Measurements from ENCODE around the gene ATG7.

ATG7 gene

GRCh38 chr3:11555881-11556633 is 283.9 kb downstream of the ATG7 start:
- H3K9me3 ChIP-seq (ENCODE audit: insufficient read depth, low read depth, low read length): no peaks in the 10 kb centered on the region
- peaks cover 23% of the 10 kb centered on the region for H3K36me3 ChIP-seq (ENCODE audit: insufficient read depth, low read depth, low read length)
- no peak overlapping the region for H3K4me3 ChIP-seq (ENCODE audit: low read length)
- H3K27me3 ChIP-seq (ENCODE audit: insufficient read depth, low read length): no peaks in the 10 kb centered on the region
- H3K9ac ChIP-seq (ENCODE audit: low read depth, low read length): no peak overlapping the region
- H3K4me1 ChIP-seq (ENCODE audit: insufficient read depth, low read length): no peaks in the 10 kb centered on the region
- H3K27ac ChIP-seq (ENCODE audit: low read length): no peak overlapping the region

- Histone ChIP-seq H3K9ac (ENCODE audit: low read depth, low read length) (no peak overlapping the region), H3K9me3 (ENCODE audit: insufficient read depth, low read depth, low read length) (no peaks in the 10 kb centered on the region), H3K27ac (ENCODE audit: low read length) (no peak overlapping the region), H3K27me3 (ENCODE audit: insufficient read depth, low read length) (no peaks in the 10 kb centered on the region), H3K4me3 (ENCODE audit: low read length) (no peak overlapping the region), H3K4me1 (ENCODE audit: insufficient read depth, low read length) (no peaks in the 10 kb centered on the region), H3K36me3 (ENCODE audit: insufficient read depth, low read depth, low read length) (peaks cover 23% of the 10 kb centered on the region)
These were observed 284.9 kb downstream of the ATG7 start for GRCh38 chr3:11556851-11557644.

GRCh38 chr3:11558002-11558401 is 285.8 kb downstream of the ATG7 start:
- Histone ChIP-seq H3K27ac (ENCODE audit: low read length) (no peak overlapping the region), H3K36me3 (ENCODE audit: insufficient read depth, low read depth, low read length) (peaks cover 32% of the 10 kb centered on the region), H3K4me1 (ENCODE audit: insufficient read depth, low read length) (no peaks in the 10 kb centered on the region), H3K27me3 (ENCODE audit: insufficient read depth, low read length) (no peaks in the 10 kb centered on the region), H3K4me3 (ENCODE audit: low read length) (no peak overlapping the region), H3K9me3 (ENCODE audit: insufficient read depth, low read depth, low read length) (no peaks in the 10 kb centered on the region), H3K9ac (ENCODE audit: low read depth, low read length) (no peak overlapping the region)

GRCh38 chr3:11558411-11558903 is 286.3 kb downstream of the ATG7 start:
- no peak overlapping the region for H3K4me3 ChIP-seq (ENCODE audit: low read length)
- H3K4me1 ChIP-seq (ENCODE audit: insufficient read depth, low read length): no peaks in the 10 kb centered on the region
- no peak overlapping the region for H3K27ac ChIP-seq (ENCODE audit: low read length)
- H3K9me3 ChIP-seq (ENCODE audit: insufficient read depth, low read depth, low read length): no peaks in the 10 kb centered on the region
- H3K9ac ChIP-seq (ENCODE audit: low read depth, low read length): no peak overlapping the region
- H3K36me3 ChIP-seq (ENCODE audit: insufficient read depth, low read depth, low read length): peaks cover 36% of the 10 kb centered on the region
- no peaks in the 10 kb centered on the region for H3K27me3 ChIP-seq (ENCODE audit: insufficient read depth, low read length)

GRCh38 chr3:11558918-11559815 is 287.0 kb downstream of the ATG7 start:
- Histone ChIP-seq H3K36me3 (ENCODE audit: insufficient read depth, low read depth, low read length) (peaks cover 43% of the 10 kb centered on the region), H3K27me3 (ENCODE audit: insufficient read depth, low read length) (no peaks in the 10 kb centered on the region), H3K9ac (ENCODE audit: low read depth, low read length) (no peak overlapping the region), H3K9me3 (ENCODE audit: insufficient read depth, low read depth, low read length) (no peaks in the 10 kb centered on the region), H3K4me3 (ENCODE audit: low read length) (no peak overlapping the region), H3K4me1 (ENCODE audit: insufficient read depth, low read length) (no peaks in the 10 kb centered on the region), H3K27ac (ENCODE audit: low read length) (no peak overlapping the region)

- Histone ChIP-seq H3K36me3 (ENCODE audit: insufficient read depth, low read depth, low read length) (peaks cover 45% of the 10 kb centered on the region), H3K4me3 (ENCODE audit: low read length) (no peak overlapping the region), H3K27me3 (ENCODE audit: insufficient read depth, low read length) (no peaks in the 10 kb centered on the region), H3K9ac (ENCODE audit: low read depth, low read length) (no peak overlapping the region), H3K9me3 (ENCODE audit: insufficient read depth, low read depth, low read length) (no peaks in the 10 kb centered on the region), H3K4me1 (ENCODE audit: insufficient read depth, low read length) (no peaks in the 10 kb centered on the region), H3K27ac (ENCODE audit: low read length) (no peak overlapping the region)
These were observed 287.8 kb downstream of the ATG7 start for GRCh38 chr3:11559816-11560633.

- Histone ChIP-seq H3K4me3 (ENCODE audit: low read length) (no peak overlapping the region), H3K9me3 (ENCODE audit: insufficient read depth, low read depth, low read length) (no peaks in the 10 kb centered on the region), H3K36me3 (ENCODE audit: insufficient read depth, low read depth, low read length) (peaks cover 42% of the 10 kb centered on the region), H3K27ac (ENCODE audit: low read length) (no peak overlapping the region), H3K4me1 (ENCODE audit: insufficient read depth, low read length) (no peaks in the 10 kb centered on the region), H3K9ac (ENCODE audit: low read depth, low read length) (no peak overlapping the region), H3K27me3 (ENCODE audit: insufficient read depth, low read length) (no peaks in the 10 kb centered on the region)
These were observed 288.5 kb downstream of the ATG7 start for GRCh38 chr3:11560746-11561145.

- H3K4me1 ChIP-seq (ENCODE audit: insufficient read depth, low read length): no peaks in the 10 kb centered on the region
- no peak overlapping the region for H3K9ac ChIP-seq (ENCODE audit: low read depth, low read length)
- no peak overlapping the region for H3K4me3 ChIP-seq (ENCODE audit: low read length)
- H3K36me3 ChIP-seq (ENCODE audit: insufficient read depth, low read depth, low read length): peaks cover 44% of the 10 kb centered on the region
- H3K27ac ChIP-seq (ENCODE audit: low read length): no peak overlapping the region
- no peaks in the 10 kb centered on the region for H3K9me3 ChIP-seq (ENCODE audit: insufficient read depth, low read depth, low read length)
- no peaks in the 10 kb centered on the region for H3K27me3 ChIP-seq (ENCODE audit: insufficient read depth, low read length)
These were observed 290.2 kb downstream of the ATG7 start for GRCh38 chr3:11562277-11562881.

GRCh38 chr3:11563159-11563864 is 291.1 kb downstream of the ATG7 start:
- no peaks in the 10 kb centered on the region for H3K27me3 ChIP-seq (ENCODE audit: insufficient read depth, low read length)
- no peak overlapping the region for H3K4me3 ChIP-seq (ENCODE audit: low read length)
- no peaks in the 10 kb centered on the region for H3K9me3 ChIP-seq (ENCODE audit: insufficient read depth, low read depth, low read length)
- H3K4me1 ChIP-seq (ENCODE audit: insufficient read depth, low read length): no peaks in the 10 kb centered on the region
- no peak overlapping the region for H3K27ac ChIP-seq (ENCODE audit: low read length)
- H3K36me3 ChIP-seq (ENCODE audit: insufficient read depth, low read depth, low read length): peaks cover 41% of the 10 kb centered on the region
- H3K9ac ChIP-seq (ENCODE audit: low read depth, low read length): no peak overlapping the region

GRCh38 chr3:11563865-11564185 is 291.6 kb downstream of the ATG7 start:
- no peaks in the 10 kb centered on the region for H3K9me3 ChIP-seq (ENCODE audit: insufficient read depth, low read depth, low read length)
- no peak overlapping the region for H3K4me3 ChIP-seq (ENCODE audit: low read length)
- no peak overlapping the region for H3K9ac ChIP-seq (ENCODE audit: low read depth, low read length)
- H3K36me3 ChIP-seq (ENCODE audit: insufficient read depth, low read depth, low read length): peaks cover 36% of the 10 kb centered on the region
- no peaks in the 10 kb centered on the region for H3K27me3 ChIP-seq (ENCODE audit: insufficient read depth, low read length)
- H3K4me1 ChIP-seq (ENCODE audit: insufficient read depth, low read length): no peaks in the 10 kb centered on the region
- no peak overlapping the region for H3K27ac ChIP-seq (ENCODE audit: low read length)
